NCI-H526 (cell line): ENCODE measurements around the gene NRDC.
A peak's percentile ranks its signal among the peaks of the same experiment; 100 is the strongest.
"Not testable (repeated sequence)": the region's sequence is repeated elsewhere in the genome, so short reads cannot be mapped to it uniquely, and the experiment has no call there.

Experiments
- DNase-seq, 2 experiments: peaks; one replicate each; lab custom pipeline; 2025; lab: John Stamatoyannopoulos, UW

The NRDC gene

GRCh38 chr1:51840743-51841461 is 37.6 kb downstream of the NRDC start:
- DNase-seq, result peak in 1 of 2 experiments; percentile 1

- no peak for DNase-seq
Observed at GRCh38 chr1:51840182-51840581, 38.3 kb downstream of the NRDC start.

- no peak for DNase-seq
Observed at GRCh38 chr1:51839094-51839493, 39.4 kb downstream of the NRDC start.

GRCh38 chr1:51837243-51837642 is 41.3 kb downstream of the NRDC start:
- no peak for DNase-seq

GRCh38 chr1:51833700-51834099 is 44.8 kb downstream of the NRDC start:
- DNase-seq, result no peak

GRCh38 chr1:51829058-51829457 is 49.5 kb downstream of the NRDC start:
- no peak for DNase-seq

- DNase-seq, result no peak
Observed at GRCh38 chr1:51819810-51820209, 58.7 kb downstream of the NRDC start.

- not testable (repeated sequence) for DNase-seq
Observed at GRCh38 chr1:51819021-51819420, 59.5 kb downstream of the NRDC start.

- no peak for DNase-seq
Observed at GRCh38 chr1:51818487-51818886, 60.0 kb downstream of the NRDC start.

GRCh38 chr1:51814513-51814912 is 64.0 kb downstream of the NRDC start:
- DNase-seq, result no peak

GRCh38 chr1:51799372-51799771 is 79.2 kb downstream of the NRDC start:
- DNase-seq, result no peak

GRCh38 chr1:51794868-51795267 is 83.7 kb downstream of the NRDC start:
- DNase-seq, result no peak

- no peak for DNase-seq
Observed at GRCh38 chr1:51794260-51794659, 84.3 kb downstream of the NRDC start.

- no peak for DNase-seq
Observed at GRCh38 chr1:51792864-51793263, 85.7 kb downstream of the NRDC start.

- no peak for DNase-seq
Observed at GRCh38 chr1:51791888-51792287, 86.6 kb downstream of the NRDC start.

GRCh38 chr1:51790385-51790784 is 88.1 kb downstream of the NRDC start:
- no peak for DNase-seq

GRCh38 chr1:51789342-51789741 is 89.2 kb downstream of the NRDC start:
- DNase-seq, result no peak

GRCh38 chr1:51788938-51789337 is 89.6 kb downstream of the NRDC start:
- DNase-seq, result no peak

GRCh38 chr1:51784997-51785421 is 93.5 kb downstream of the NRDC start:
- DNase-seq, result no peak

GRCh38 chr1:51780927-51781326 is 97.6 kb downstream of the NRDC start:
- no peak for DNase-seq

GRCh38 chr1:51776408-51776807 is 102.1 kb downstream of the NRDC start:
- DNase-seq, result no peak

- peak; percentile 25 to 61 for DNase-seq
Observed at GRCh38 chr1:51768971-51769588, 109.4 kb downstream of the NRDC start.

GRCh38 chr1:51761351-51761750 is 117.2 kb downstream of the NRDC start:
- no peak for DNase-seq

GRCh38 chr1:51760872-51761271 is 117.7 kb downstream of the NRDC start:
- no peak for DNase-seq
